Nephron (organoid): ENCODE measurements around the gene TMPRSS9.
A peak's percentile ranks its signal among the peaks of the same experiment; 100 is the strongest.

Experiments used
- H3K27ac Mint-ChIP-seq, 3 experiments: 2 replicates each; pipeline ENCODE4 v1.8.0; 2020; ENCODE audit warnings: mixed read lengths in 3 of 3, mild to moderate bottlenecking in 2 of 3, moderate library complexity in 1 of 3
- H3K27me3 Mint-ChIP-seq: 2 replicates; pipeline ENCODE4 v1.8.0; 2021; ENCODE audit warnings: low read depth, mild to moderate bottlenecking, moderate library complexity, mixed read lengths
- H3K36me3 Mint-ChIP-seq: 2 replicates; pipeline ENCODE4 v1.8.0; 2020; ENCODE audit warnings: low read depth, mixed read lengths
- H3K4me1 Mint-ChIP-seq: 2 replicates; pipeline ENCODE4 v1.8.0; 2020; ENCODE audit warnings: mixed read lengths
- H3K4me3 Mint-ChIP-seq, 3 experiments: 2 replicates each; pipeline ENCODE4 v1.8.0; 2020; ENCODE audit warnings: mild to moderate bottlenecking in 3 of 3, mixed read lengths in 3 of 3, moderate library complexity in 2 of 3
- H3K9me3 Mint-ChIP-seq: 2 replicates; pipeline ENCODE4 v1.8.0; 2020; ENCODE audit warnings: mixed read lengths
- TF ChIP-seq, protein P1 (sequence below), 3 experiments: fragments of 200-600 bp; sonication (generic); IDR thresholded peaks; one replicate each; pipeline ENCODE4 v1.5.0; 2021; ENCODE audit warnings: antibody characterized with exemption in 3 of 3; ENCODE audit not compliant: unreplicated experiment in 3 of 3

Gene TMPRSS9

DNA sequence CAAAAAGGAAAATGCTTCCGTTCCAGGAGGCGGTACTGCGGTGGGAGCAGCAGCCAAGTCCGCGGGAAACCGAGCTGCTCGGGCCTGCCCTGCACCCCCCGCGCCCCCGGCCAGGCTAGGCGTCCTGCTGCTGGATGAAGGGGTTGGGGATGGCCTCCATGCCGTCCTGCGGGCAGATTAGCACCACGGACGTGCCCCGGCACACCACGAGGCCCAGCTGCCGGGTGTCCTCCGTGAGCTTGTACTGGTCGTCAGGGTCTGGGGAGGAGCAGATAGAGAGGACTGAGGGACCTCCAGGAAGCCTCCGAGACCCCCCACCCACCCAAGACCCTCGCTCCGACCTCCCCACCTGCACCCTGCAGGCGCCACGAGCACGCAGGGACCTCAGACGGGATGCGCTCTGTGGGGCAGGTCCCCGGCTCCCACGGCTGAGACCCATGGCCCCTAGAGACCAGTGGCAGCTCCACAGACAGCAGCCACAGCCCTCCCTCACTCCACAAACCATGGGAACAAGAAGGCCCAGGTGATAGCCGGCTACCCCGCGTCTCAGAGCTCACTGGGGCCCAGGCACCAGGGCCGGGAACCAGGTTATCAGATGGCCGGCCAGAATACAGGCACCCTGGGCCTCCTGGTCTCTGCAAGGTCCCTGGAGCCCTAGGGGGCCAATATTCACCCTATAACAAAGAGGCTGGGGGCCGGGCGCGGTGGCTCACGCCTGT lies 38.3 kb upstream of the TMPRSS9 start:
- Mint-ChIP-seq H3K9me3 (no peaks in the 10 kb centered on the region), H3K27me3 (peaks cover 3% of the 10 kb centered on the region), H3K27ac (no peak overlapping the region), H3K4me3 (no peak overlapping the region), H3K4me1 (peaks cover 17% of the 10 kb centered on the region), H3K36me3 (peaks cover 14% of the 10 kb centered on the region)
- TF ChIP-seq, protein P1, sequence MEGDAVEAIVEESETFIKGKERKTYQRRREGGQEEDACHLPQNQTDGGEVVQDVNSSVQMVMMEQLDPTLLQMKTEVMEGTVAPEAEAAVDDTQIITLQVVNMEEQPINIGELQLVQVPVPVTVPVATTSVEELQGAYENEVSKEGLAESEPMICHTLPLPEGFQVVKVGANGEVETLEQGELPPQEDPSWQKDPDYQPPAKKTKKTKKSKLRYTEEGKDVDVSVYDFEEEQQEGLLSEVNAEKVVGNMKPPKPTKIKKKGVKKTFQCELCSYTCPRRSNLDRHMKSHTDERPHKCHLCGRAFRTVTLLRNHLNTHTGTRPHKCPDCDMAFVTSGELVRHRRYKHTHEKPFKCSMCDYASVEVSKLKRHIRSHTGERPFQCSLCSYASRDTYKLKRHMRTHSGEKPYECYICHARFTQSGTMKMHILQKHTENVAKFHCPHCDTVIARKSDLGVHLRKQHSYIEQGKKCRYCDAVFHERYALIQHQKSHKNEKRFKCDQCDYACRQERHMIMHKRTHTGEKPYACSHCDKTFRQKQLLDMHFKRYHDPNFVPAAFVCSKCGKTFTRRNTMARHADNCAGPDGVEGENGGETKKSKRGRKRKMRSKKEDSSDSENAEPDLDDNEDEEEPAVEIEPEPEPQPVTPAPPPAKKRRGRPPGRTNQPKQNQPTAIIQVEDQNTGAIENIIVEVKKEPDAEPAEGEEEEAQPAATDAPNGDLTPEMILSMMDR (IDR thresholded peaks at IDR 0.05; ENCODE audit: unreplicated experiment in 3 of 3): no peak

- TF ChIP-seq, protein P1 (IDR thresholded peaks at IDR 0.05; ENCODE audit: unreplicated experiment in 3 of 3): no peak
- H3K4me1 Mint-ChIP-seq: peaks cover 33% of the 10 kb centered on the region
- peaks cover 14% of the 10 kb centered on the region for H3K36me3 Mint-ChIP-seq
- H3K27ac Mint-ChIP-seq: no peak overlapping the region
- peaks cover 3% of the 10 kb centered on the region for H3K27me3 Mint-ChIP-seq
- H3K9me3 Mint-ChIP-seq: no peaks in the 10 kb centered on the region
- no peak overlapping the region for H3K4me3 Mint-ChIP-seq
These were observed 36.4 kb upstream of the TMPRSS9 start for GRCh38 chr19:2323707-2324106.

GRCh38 chr19:2324220-2324948 lies 35.7 kb upstream of the TMPRSS9 start:
- H3K4me1 Mint-ChIP-seq: peaks cover 37% of the 10 kb centered on the region
- peaks cover 14% of the 10 kb centered on the region for H3K36me3 Mint-ChIP-seq
- TF ChIP-seq, protein P1 (IDR thresholded peaks at IDR 0.05; ENCODE audit: unreplicated experiment in 3 of 3): no peak
- H3K27ac Mint-ChIP-seq: no peak overlapping the region
- peak overlapping the region; percentile 46 to 67 (median 58) for H3K4me3 Mint-ChIP-seq
- H3K27me3 Mint-ChIP-seq: peaks cover 3% of the 10 kb centered on the region
- H3K9me3 Mint-ChIP-seq: no peaks in the 10 kb centered on the region

DNA sequence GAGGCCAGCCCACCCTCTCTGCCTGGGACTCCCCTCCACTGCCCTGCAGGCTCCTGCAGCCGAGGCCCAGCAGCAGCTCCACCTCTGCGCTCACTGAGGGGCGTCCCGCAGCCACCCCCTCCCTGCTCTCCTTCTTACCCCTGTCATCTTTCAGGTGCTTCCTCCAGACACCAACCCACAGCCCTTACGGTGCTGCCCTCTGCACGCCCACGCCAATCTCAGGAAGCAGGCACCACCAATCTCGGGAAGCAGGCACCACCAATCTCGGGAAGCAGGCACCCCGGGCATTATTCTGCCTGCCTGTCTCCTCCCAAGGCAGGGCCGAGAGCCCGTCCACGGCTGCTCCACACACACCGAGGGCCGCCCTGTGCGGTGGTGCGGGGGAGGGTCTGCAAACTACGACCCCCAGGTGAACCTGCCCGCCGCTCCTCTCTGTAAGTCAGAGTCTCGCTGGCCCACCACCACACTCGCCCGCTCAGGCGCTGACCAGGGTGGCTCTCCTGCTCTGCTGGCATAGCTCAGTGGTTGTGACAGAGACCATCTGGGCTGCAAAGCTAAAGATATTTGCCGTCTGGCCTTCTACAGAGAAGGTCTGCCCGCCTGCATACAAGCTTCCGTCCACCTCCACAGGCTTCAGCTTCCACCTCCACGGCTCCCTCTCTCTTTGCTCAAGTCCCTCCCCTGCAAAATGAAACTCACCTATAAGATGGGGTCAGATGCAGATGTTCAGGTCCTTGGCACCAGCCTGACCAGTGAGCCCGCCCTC lies 34.6 kb upstream of the TMPRSS9 start:
- Mint-ChIP-seq H3K9me3 (no peaks in the 10 kb centered on the region), H3K27me3 (peaks cover 3% of the 10 kb centered on the region), H3K27ac (peak overlapping the region in 2 of 3 experiments; percentile 6 to 77), H3K4me3 (peak overlapping the region; percentile 76 to 99 (median 99)), H3K4me1 (peaks cover 48% of the 10 kb centered on the region), H3K36me3 (peaks cover 14% of the 10 kb centered on the region)
- TF ChIP-seq, protein P1 (IDR thresholded peaks at IDR 0.05; ENCODE audit: unreplicated experiment in 3 of 3): no peak

GRCh38 chr19:2326699-2327360 lies 33.2 kb upstream of the TMPRSS9 start:
- H3K36me3 Mint-ChIP-seq: peaks cover 14% of the 10 kb centered on the region
- peaks cover 3% of the 10 kb centered on the region for H3K27me3 Mint-ChIP-seq
- H3K4me1 Mint-ChIP-seq: peaks cover 60% of the 10 kb centered on the region
- H3K4me3 Mint-ChIP-seq: peak overlapping the region; percentile 99
- TF ChIP-seq, protein P1 (IDR thresholded peaks at IDR 0.05; ENCODE audit: unreplicated experiment in 3 of 3): no peak
- no peaks in the 10 kb centered on the region for H3K9me3 Mint-ChIP-seq
- H3K27ac Mint-ChIP-seq: peak overlapping the region in 1 of 3 experiments; percentile 46
